Stimulated activated naive B cell treated with anti-CD40 and anti-IgM and Interleukin-4, amounts not matched to agents 10 μg/mL and 1 μg/mL and 100 μg/mL, for 72 hours (primary cell): ENCODE measurements around the gene IBA57.
"Not testable (repeated sequence)": the region's sequence is repeated elsewhere in the genome, so short reads cannot be mapped to it uniquely, and the experiment has no call there.

Experiments
- ATAC-seq, 2 donors: fragments of 150-1000 bp; cut with Tn5 transposase; replicated peaks; 2 replicates each; pipeline ENCODE4 v1.10.0; 2021; ENCODE audit warnings: moderate library complexity in 1 of 2
- DNase-seq: peaks from one replicate; pipeline ENCODE4 v3.0.0; 2021
- H3K27ac Mint-ChIP-seq: one replicate; pipeline ENCODE4 v1.8.0; 2022; ENCODE audit warnings: mild to moderate bottlenecking, mixed read lengths
- H3K27me3 Mint-ChIP-seq, 2 donors: one replicate each; pipeline ENCODE4 v1.8.0; 2022; ENCODE audit warnings: mixed read lengths in 2 of 2
- H3K36me3 Mint-ChIP-seq, 2 donors: one replicate each; pipeline ENCODE4 v1.8.0; 2022; ENCODE audit warnings: mixed read lengths in 2 of 2, mild to moderate bottlenecking in 1 of 2
- H3K4me1 Mint-ChIP-seq, 2 donors: one replicate each; pipeline ENCODE4 v1.8.0; 2022; ENCODE audit warnings: mixed read lengths in 2 of 2, mild to moderate bottlenecking in 1 of 2
- H3K4me3 Mint-ChIP-seq, 2 donors: one replicate each; pipeline ENCODE4 v1.8.0; 2022; ENCODE audit warnings: mild to moderate bottlenecking in 2 of 2, mixed read lengths in 2 of 2, moderate library complexity in 1 of 2
- H3K9me3 Mint-ChIP-seq, 2 donors: one replicate each; pipeline ENCODE4 v1.8.0; 2022; ENCODE audit warnings: mixed read lengths in 2 of 2, mild to moderate bottlenecking in 1 of 2

The IBA57 gene

GRCh38 chr1:228177183-228177475, 11.5 kb downstream of the IBA57 start:
- peaks cover 7 to 26% of the 10 kb centered on the region in 2 donors for H3K36me3 Mint-ChIP-seq
- H3K9me3 Mint-ChIP-seq, result no peaks in the 10 kb centered on the region
- H3K4me3 Mint-ChIP-seq, result no peak overlapping the region
- peaks cover 13 to 32% of the 10 kb centered on the region in 2 donors for H3K4me1 Mint-ChIP-seq
- DNase-seq (no peak), ATAC-seq (no peak)
- H3K27ac Mint-ChIP-seq, result no peak overlapping the region
- no peaks in the 10 kb centered on the region for H3K27me3 Mint-ChIP-seq

GRCh38 chr1:228177721-228178710, 12.4 kb downstream of the IBA57 start:
- H3K4me1 Mint-ChIP-seq, result peaks cover 8 to 23% of the 10 kb centered on the region in 2 donors
- no peak overlapping the region for H3K4me3 Mint-ChIP-seq
- H3K36me3 Mint-ChIP-seq, result peaks cover 7 to 18% of the 10 kb centered on the region in 2 donors
- H3K9me3 Mint-ChIP-seq, result no peaks in the 10 kb centered on the region
- ATAC-seq (no peak), DNase-seq (no peak)
- peak overlapping the region; percentile 3 for H3K27ac Mint-ChIP-seq
- H3K27me3 Mint-ChIP-seq, result no peaks in the 10 kb centered on the region

GRCh38 chr1:228178737-228179684, 13.4 kb downstream of the IBA57 start:
- ATAC-seq (no peak), DNase-seq (no peak)
- H3K9me3 Mint-ChIP-seq, result no peaks in the 10 kb centered on the region
- H3K27ac Mint-ChIP-seq, result peak overlapping the region; percentile 82
- H3K4me3 Mint-ChIP-seq, result no peak overlapping the region
- H3K36me3 Mint-ChIP-seq, result peaks cover 7 to 18% of the 10 kb centered on the region in 2 donors
- H3K27me3 Mint-ChIP-seq, result no peaks in the 10 kb centered on the region
- peaks cover 8 to 23% of the 10 kb centered on the region in 2 donors for H3K4me1 Mint-ChIP-seq

GRCh38 chr1:228180271-228180958, 14.8 kb downstream of the IBA57 start:
- DNase-seq (no peak), ATAC-seq (no peak)
- Mint-ChIP-seq H3K27ac (no peak overlapping the region), H3K9me3 (no peaks in the 10 kb centered on the region), H3K36me3 (peaks cover 7 to 22% of the 10 kb centered on the region in 2 donors), H3K4me3 (no peak overlapping the region), H3K27me3 (no peaks in the 10 kb centered on the region), H3K4me1 (peaks cover 8 to 23% of the 10 kb centered on the region in 2 donors)

DNA sequence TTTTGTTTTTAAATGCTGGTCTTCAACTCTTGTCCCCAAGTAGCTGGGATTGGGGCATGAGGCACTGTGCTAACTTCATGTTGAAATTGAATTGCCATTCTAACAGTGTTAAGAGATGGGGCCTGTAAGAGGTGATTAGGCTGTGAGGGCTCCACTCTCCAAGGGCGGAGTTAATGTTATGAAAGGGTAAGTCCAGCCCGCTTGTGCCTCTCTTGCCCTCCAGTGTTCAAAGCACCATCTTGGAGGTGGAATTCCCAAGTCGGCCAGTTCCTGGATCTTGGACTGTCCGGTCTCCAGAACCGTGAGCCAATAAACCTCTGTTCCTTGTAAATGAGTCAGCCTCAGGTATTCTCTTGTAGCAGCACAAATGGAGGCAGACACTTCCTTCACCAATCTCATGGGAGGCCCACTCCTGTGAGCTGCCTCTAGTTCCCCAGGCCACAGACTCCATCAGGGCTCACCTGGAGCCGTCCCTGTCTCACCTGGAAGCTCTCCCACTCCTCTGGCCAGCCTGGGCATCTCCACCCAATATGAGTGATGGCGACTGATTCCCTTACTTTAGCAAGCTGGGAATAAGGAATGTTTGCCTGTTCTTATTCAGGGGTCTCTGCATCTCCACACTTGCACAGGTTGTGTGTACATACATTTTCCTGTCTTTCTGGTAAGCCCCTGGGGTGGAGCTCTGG, 15.5 kb downstream of the IBA57 start:
- Mint-ChIP-seq H3K27ac (no peak overlapping the region), H3K27me3 (no peaks in the 10 kb centered on the region), H3K36me3 (peaks cover 7 to 22% of the 10 kb centered on the region in 2 donors), H3K4me3 (no peak overlapping the region), H3K9me3 (no peaks in the 10 kb centered on the region), H3K4me1 (peaks cover 8 to 23% of the 10 kb centered on the region in 2 donors)
- ATAC-seq, result no peak
- DNase-seq, result no peak

GRCh38 chr1:228181645-228182034, 16.0 kb downstream of the IBA57 start:
- no peak for DNase-seq
- H3K4me1 Mint-ChIP-seq, result peaks cover 8 to 23% of the 10 kb centered on the region in 2 donors
- no peaks in the 10 kb centered on the region for H3K9me3 Mint-ChIP-seq
- no peak for ATAC-seq
- H3K36me3 Mint-ChIP-seq, result peaks cover 7 to 22% of the 10 kb centered on the region in 2 donors
- H3K27ac Mint-ChIP-seq, result no peak overlapping the region
- H3K27me3 Mint-ChIP-seq, result no peaks in the 10 kb centered on the region
- no peak overlapping the region for H3K4me3 Mint-ChIP-seq

- Mint-ChIP-seq H3K27me3 (no peaks in the 10 kb centered on the region), H3K27ac (no peak overlapping the region), H3K4me1 (peaks cover 8 to 22% of the 10 kb centered on the region in 2 donors), H3K4me3 (no peak overlapping the region), H3K9me3 (no peaks in the 10 kb centered on the region), H3K36me3 (peaks cover 7 to 22% of the 10 kb centered on the region in 2 donors)
- ATAC-seq (no peak), DNase-seq (no peak)
Measured at GRCh38 chr1:228182296-228183030, 16.9 kb downstream of the IBA57 start.

DNA sequence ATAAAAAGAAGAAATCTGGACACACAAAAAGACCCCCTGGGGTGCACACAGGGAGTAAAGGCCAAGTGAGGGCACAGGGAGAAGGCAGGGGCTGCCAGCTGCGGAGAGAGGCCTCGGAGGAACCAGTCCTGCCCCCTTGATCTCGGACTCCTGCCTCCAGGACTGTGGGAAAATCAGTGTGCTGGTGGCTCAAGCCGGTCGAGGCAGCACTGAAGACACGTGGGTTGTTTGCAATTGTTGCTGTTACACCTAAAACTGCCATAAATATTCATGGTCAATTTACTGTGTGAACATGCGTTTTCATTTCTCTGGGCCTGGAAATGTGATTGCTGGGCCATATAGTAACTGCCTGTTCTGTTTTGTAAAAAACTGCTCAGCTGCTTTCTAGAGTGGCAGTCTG, 18.5 kb downstream of the IBA57 start:
- Mint-ChIP-seq H3K9me3 (peaks cover 0 to 6% of the 10 kb centered on the region in 2 donors), H3K27me3 (no peaks in the 10 kb centered on the region), H3K36me3 (peaks cover 9 to 22% of the 10 kb centered on the region in 2 donors), H3K4me1 (peaks cover 0 to 5% of the 10 kb centered on the region in 2 donors), H3K4me3 (no peak overlapping the region), H3K27ac (peak overlapping the region; percentile 59)
- DNase-seq (no peak), ATAC-seq (no peak)

GRCh38 chr1:228185641-228185965, 20.0 kb downstream of the IBA57 start:
- ATAC-seq, result no peak
- DNase-seq, result no peak
- peaks cover 0 to 6% of the 10 kb centered on the region in 2 donors for H3K9me3 Mint-ChIP-seq
- no peaks in the 10 kb centered on the region for H3K27me3 Mint-ChIP-seq
- no peaks in the 10 kb centered on the region for H3K4me1 Mint-ChIP-seq
- H3K4me3 Mint-ChIP-seq, result no peak overlapping the region
- peaks cover 11 to 24% of the 10 kb centered on the region in 2 donors for H3K36me3 Mint-ChIP-seq
- no peak overlapping the region for H3K27ac Mint-ChIP-seq

DNA sequence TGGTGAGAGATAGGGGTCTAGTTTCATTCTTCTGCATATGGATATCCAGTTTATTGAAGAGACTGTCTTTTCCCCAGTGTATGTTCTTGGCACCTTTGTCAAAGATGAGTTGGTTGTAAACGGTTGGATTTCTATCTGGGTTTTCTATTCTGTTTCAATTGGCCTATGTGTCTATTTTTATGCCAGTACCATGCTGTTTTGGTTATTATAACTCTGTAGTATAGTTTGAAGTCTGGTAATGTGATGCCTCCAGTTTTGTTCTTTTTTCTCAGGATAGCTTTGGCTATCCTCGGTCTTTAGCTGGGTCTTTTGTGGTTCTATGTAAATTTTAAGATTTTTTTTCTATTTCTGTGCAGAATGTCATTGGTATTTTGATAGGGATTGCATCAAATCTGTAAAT, 22.6 kb downstream of the IBA57 start:
- H3K4me1 Mint-ChIP-seq, H3K27ac Mint-ChIP-seq, ATAC-seq, DNase-seq, H3K9me3 Mint-ChIP-seq, H3K4me3 Mint-ChIP-seq, H3K27me3 Mint-ChIP-seq: not testable (repeated sequence)
- peaks cover 12 to 28% of the 10 kb centered on the region in 2 donors for H3K36me3 Mint-ChIP-seq

DNA sequence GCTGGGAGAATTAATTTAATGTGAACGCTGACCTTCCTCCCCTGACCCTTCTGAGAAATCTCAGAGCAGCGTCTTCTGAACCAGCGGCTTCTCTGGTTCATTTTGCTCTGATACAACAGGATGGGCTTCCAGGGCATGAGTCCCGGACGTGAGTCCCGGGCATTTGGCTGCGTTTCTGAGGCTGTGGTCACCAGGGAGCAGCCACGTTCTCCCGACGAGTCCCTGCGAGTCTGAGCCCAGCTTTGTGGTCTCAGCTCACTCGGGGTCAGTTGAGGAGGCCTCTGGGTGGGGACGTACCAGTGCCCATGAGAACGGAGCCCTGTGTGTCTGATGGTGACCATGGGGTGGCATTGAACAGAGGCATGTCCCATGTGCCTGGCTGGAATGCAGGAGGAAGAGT, 24.6 kb downstream of the IBA57 start:
- Mint-ChIP-seq H3K27me3 (no peaks in the 10 kb centered on the region), H3K9me3 (peaks cover 0 to 8% of the 10 kb centered on the region in 2 donors), H3K4me3 (no peak overlapping the region), H3K36me3 (peaks cover 12 to 25% of the 10 kb centered on the region in 2 donors), H3K4me1 (no peaks in the 10 kb centered on the region), H3K27ac (no peak overlapping the region)
- ATAC-seq (no peak), DNase-seq (no peak)

GRCh38 chr1:228190778-228191177, 25.2 kb downstream of the IBA57 start:
- Mint-ChIP-seq H3K4me3 (no peak overlapping the region), H3K27me3 (no peaks in the 10 kb centered on the region), H3K27ac (no peak overlapping the region), H3K9me3 (peaks cover 0 to 8% of the 10 kb centered on the region in 2 donors), H3K4me1 (no peaks in the 10 kb centered on the region), H3K36me3 (peaks cover 18 to 31% of the 10 kb centered on the region in 2 donors)
- no peak for ATAC-seq
- no peak for DNase-seq

DNA sequence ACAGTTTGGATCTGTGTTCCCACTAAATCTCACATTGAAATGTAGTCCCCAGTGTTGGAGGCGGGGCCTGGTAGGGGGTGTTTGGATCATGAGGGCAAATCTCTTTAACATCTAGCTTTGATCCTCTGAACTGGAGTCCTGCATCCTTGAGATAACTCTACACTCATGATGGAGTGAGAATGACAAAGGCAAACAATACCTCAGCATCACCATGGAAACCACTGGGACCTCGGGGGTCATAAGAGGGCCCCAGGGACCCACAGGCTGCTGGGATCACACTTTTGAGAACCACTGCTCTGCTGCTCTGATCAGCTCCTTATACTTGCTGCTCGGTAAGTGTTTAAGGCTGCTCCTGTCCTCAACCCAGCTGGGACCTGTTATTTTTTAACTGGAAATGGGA, 28.8 kb downstream of the IBA57 start:
- DNase-seq, result no peak
- Mint-ChIP-seq H3K4me3 (no peak overlapping the region), H3K36me3 (peaks cover 31 to 45% of the 10 kb centered on the region in 2 donors), H3K27me3 (no peaks in the 10 kb centered on the region), H3K9me3 (peaks cover 8 to 11% of the 10 kb centered on the region in 2 donors), H3K27ac (no peak overlapping the region), H3K4me1 (no peaks in the 10 kb centered on the region)
- ATAC-seq, result no peak
